Activated CD4-positive, alpha-beta T cell treated with anti-CD3 and anti-CD28 coated beads, Interleukin-2, amount 50 U/mL, for 48 hours (primary cell): Measurements from ENCODE around the gene CACNA1H.

ENCODE experiments used
- DNase-seq, 2 experiments: peaks; one replicate each; pipeline ENCODE4 v3.0.0-alpha.2; 2020

Gene CACNA1H

DNA sequence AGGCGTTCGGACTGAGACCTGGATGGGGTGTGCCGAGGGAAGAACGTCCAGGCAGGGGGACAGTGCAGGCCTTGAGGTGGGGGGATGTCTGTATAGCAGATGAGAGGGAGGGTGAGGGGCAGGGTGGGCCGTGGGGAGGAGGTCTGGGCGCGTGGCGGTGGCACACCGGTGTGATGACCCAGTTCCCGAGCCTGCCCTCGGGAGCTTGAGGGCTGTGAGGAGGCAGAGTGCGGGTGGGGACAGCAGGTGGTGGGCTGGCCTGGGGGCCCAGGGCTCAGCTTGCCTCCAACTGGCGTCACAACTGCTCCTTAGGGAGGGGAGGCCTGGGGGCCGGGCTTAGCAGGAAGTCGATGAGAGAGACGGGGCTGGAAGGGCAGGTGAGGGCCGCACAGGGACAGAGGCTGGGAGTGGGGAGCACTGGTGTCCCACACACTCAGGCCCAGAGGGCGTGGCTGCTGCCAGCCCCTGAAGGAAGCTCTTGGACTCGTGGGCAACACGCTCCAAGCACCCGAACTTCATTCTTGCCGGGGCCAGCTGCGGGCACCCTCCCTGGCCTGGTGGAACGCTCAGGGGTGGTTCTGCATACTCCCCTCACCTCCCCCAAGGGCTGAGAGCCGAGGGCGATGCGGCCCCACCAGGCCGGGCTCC is 6.5 kb downstream of the CACNA1H start:
- DNase-seq: no peak

DNA sequence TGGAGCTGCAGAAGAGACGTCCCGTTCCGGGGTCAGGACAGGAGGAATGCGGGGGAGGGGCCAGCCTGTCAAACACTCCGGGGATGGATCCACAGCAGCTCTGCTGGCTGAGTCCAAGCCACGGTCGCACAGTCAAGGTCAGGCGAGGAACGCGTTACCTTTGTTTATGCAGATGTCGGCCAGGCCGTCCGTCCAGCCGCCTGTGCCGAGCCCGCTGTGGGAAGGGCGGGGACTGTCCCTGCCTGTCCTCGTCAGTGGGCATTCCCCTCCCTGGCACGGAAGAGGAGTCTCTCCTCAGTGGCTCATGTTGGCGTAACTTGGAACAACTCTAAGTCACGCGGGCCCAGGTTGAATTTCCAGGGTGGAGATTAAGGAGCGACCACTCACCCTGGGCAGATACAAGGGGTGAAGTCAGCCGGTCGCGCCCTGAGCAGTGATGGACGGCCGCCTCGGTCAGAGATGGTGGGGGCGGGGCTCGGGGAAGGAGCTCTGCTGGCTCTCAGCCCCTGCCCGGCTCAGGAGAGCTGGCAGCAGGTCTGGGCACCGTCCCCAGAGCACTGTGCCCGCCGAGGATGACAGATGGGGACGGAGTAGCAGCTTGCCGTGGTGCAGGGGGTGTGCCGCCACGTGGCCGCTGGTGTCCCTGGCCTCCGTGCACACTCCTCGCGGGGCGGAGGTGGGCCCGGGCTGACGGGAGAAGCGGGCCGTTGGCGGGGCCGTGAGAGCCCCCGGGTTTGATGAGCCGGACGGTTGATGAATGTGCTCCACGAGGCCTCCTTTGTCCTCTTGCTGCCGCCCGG is 7.3 kb downstream of the CACNA1H start:
- DNase-seq: no peak

DNA sequence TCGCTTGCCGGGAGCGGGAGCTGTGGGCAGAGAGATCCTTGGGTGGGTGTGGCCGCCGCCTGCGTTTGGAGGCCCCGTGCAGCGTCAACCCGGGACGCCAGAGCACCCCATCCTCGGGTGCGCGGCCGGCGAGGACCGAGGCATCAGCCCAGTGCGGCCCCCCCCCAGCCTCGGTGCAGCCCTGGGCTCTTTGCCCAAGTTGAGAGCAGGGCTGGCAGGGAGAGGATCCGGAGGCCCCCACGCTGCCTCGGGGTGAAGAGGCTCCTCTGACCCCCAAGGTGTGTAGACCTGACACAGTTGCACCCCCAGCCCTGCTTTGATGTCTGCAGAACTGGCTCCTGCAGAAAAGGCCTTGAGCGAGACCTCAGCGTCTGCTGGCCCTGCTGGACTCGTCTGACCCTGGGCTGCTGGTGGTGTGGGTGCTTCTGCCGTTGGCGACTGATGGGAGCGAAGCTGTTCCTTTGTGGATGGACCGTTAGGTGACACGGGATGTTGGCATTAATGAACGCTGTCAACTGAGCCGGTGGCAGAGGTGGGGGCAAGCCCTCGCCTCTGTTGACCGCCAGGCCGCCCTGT is 8.0 kb downstream of the CACNA1H start:
- no peak for DNase-seq

DNA sequence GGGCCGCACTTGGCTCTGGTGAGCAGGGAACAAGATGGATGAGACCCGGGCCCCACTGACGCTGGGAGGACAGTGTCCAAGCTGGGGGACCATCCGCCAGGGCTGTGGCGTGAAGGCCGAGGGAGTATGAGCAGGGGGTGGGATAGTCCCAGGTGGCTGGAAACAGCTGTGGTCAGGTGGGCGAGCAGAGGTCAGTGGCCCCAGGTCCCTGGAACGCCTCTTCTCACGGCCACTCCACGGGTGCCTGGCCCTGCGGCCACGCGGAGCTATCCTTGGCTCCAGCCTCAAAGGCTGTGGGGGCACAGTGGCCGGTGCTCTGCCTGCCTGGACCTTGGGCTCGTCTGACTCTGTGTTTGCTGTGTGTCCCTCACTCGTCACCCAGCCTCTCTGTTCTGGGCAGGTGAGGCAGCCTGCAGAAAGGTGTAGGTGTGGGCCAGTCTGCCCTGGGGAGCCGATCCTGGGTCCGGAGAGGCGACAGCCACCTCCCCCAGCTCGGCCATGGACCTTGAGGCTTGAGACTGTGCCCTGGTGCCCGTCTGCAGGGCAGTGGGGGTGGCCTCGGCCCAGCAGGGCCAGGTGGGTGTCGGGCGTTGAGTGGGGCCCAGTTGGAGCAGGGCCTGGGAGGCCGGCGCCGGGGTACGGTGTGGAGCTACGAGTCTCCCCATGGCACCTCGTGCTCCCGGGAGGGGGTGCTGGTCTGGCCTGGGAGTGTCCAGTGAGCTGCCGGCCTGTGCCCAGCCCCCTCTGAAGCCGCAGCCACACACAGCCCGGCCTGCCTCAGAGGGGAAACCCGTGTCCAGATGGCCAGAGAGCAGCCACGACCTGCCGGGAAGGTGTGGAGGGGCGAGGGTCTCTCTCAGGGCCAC is 10.0 kb downstream of the CACNA1H start:
- no peak for DNase-seq

DNA sequence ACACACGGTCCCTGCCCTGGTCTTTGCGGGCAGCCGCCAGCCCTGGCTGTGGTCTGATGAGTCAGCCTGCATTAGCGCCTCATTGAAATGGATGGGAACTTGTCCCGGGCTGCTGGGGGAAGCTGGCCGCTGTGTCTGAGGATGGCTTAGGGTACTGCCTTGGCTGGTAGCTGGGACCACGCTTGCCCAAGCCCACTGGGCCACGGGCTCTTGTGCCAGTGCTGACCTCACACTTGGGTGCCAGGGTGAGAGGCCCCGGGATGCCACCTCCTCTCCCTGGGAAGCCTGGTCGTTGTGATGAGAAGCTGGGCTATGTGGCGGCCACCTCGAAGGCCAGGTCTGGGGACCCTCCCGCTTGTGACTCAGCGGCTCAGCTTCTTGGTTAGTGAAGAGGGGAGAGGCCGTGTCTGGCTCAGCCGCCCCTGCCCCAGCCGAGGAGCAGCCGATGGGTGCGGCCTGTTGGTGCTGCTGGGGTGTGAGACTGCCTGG is 10.7 kb downstream of the CACNA1H start:
- no peak for DNase-seq

DNA sequence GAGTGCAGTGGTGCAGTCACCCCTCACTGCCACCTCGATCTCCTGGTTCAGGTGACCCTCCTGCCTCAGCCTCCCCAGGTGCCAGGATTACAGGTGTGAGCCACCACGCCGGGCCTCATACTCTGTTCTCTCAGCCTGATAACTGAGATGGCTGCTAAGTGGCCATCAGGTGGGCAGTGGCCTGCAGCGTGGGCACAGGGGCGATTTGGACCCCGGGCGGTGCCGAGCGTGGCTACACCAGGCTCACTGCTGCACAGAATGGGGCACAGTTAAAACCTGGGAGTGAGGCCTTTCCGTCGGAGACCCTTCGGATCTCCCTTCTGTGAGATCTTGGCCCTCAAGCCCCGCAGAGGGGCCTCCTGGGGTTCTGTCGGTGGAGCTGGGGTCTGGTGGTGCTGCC is 11.5 kb downstream of the CACNA1H start:
- no peak for DNase-seq

DNA sequence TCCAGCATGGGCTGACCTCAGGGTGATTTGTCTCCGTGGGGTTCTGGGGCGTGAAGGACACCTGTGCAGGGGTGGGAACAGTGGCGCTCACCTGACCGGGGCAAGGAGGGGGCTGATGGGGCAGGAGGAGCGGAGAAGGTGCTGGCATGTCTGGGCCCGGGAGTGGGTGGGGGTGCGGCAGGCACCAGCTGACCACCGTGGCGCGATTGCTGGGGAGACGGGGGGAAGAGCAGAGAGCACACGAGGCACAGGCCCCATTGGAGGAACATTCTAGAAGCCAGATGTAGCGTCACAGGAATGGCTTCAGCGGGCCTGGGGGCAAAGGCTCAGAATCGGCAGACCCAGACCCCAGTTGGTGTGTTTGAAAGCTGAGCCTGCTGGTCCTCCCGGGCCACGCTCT is 12.1 kb downstream of the CACNA1H start:
- DNase-seq: no peak

DNA sequence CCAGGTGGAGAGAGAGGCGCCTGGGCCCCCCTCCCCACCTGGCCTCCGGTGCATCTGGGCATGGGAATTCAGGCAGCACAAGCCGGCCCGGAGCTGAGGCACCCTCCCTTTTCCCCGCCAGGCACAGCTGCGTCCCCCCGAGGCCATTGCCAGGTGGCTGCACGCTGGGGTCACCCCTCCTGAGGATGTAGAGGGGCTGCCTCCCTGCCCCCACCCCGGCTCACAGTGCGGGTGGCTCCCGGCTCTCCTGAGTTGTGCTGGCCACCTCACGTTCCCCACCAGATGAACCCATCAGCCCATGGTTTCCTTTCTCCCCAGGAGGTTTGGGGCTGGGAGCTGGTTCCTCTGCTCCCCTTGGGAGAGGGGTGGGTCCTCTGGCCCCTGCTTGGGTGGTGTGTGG is 12.6 kb downstream of the CACNA1H start:
- DNase-seq: no peak

DNA sequence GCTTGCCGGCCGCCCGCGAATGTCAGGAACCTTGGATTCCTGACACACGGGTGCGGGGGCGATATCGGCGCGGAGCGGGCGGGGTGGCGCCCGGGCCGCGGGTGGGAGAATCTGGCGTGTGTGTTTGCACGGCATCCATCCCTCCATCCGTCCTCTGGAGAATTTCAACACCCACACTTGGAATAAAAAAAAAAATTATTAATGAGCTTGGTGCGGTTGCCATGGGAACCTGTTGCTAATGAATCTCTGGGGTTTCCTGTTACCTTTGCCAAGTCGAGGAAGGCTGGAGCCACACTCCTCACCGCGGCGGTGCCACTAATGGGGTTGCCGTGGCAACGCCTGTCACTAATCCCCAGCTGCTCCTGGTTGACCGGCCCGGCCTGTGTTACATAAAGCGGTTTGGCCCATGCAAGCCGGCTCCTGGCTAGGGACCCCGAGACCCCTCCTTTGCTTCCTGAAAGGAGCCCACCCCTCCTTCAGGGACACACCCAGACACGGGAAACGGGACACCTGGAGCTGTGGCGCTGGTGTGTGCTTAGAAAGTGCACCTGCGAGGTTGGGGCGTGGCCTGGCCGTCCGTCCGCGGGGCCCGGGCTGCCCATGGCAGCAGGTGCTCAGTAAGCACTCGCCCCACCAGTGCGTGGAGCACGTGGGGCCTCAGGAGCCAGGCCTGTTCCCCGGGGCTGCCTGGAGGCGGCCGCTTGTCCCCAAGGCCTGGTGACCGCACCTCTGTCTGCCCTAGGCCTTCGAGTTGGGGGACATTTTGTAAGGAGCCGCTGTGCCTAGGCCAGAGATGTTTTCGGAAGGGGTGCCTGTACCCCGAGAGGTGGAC is 14.6 kb downstream of the CACNA1H start:
- DNase-seq: no peak

DNA sequence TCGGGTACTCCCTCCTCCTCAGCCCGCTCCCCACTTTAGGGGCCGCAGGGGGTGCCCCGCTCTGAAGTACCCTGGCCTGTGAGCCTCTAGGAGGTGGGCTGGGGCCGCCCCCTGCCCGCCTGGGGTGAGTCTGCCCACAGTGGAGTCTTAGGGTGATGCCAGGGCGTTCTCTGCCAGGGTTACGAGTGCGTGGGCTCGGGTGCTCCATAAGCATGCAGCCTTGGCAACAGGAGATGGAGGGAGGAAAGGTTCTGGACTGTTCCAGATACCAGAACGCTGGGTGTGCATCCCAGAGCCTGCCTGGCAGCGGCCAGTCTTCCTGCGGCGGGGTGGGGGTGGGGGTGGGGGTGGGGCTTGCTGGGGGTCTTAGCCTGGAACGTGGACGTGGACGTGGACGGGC is 15.9 kb downstream of the CACNA1H start:
- DNase-seq: no peak

DNA sequence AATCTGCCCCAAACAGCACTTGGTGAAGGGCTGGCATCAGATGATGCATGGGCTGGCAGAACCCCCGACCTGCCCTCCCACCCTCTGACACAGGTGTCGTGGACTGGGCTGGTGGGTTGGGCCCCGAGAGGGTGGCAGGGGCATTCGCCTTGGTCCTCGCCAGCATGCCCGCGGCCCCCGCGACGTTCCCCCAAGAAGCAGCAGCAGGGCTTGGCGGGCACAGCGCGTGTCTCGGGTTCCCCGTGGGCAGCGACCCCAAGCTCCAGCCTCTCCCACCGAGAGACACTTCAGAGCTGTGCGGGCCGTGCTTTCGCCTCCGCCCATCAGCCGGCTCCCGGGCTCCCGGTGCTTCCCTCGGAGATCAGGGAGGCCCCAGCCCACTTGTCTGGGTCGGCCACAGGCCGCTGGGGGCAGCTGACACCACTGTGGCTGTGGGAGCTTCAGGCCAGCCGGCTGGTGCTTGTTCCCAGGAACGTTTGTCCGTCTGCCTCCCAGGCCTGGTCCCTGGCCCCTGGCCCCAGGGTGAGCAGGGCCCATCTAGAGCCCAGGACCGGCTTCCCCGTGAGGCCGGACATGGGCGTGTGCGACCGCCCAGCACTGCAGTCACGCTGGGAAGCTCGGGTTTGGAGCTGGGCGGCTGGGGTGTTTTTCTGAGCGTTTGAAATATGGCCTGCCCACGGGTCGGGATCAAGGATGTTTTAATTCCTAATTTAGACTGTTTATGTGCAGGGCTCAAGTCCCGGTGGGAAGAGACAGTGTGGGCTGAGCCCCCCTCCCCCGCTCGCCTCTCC is 16.6 kb downstream of the CACNA1H start:
- no peak for DNase-seq

DNA sequence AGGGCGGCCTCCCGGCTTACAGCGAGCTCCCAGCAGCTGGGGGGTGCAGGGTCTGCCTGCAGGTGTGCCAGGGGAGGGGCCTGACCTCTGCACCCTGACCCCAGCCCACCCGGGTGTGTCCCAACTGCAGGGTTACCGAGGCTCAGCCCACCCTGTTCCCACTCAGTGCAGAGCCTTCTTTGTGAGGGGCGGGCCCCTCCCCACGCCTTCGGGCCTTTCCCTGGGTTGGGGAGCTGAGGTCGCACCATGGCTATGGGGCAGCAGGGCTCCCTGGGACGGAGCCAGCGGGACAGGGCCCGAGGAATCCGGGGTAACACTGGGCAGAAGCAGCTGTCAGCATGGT is 17.1 kb downstream of the CACNA1H start:
- no peak for DNase-seq

DNA sequence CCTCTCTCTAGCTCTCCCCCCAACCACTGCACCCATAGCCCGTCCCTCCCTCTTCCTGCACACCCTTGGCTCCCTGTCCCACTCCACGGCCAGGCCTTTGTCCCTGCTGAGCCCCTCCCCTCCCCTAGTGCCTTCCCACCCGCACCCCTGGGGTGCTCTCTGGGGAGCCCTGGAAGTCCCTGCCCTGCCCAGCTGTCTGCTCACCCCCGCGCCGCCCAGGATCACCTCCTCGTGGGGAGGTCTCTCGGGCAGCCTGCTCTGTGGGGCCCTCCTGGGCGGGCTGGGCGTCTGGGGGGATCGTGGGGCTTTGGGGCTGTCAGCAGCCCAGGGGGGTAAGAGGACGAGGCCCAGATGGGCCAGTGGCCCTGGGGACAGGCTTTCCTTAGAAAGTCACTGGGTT is 18.1 kb downstream of the CACNA1H start:
- no peak for DNase-seq

DNA sequence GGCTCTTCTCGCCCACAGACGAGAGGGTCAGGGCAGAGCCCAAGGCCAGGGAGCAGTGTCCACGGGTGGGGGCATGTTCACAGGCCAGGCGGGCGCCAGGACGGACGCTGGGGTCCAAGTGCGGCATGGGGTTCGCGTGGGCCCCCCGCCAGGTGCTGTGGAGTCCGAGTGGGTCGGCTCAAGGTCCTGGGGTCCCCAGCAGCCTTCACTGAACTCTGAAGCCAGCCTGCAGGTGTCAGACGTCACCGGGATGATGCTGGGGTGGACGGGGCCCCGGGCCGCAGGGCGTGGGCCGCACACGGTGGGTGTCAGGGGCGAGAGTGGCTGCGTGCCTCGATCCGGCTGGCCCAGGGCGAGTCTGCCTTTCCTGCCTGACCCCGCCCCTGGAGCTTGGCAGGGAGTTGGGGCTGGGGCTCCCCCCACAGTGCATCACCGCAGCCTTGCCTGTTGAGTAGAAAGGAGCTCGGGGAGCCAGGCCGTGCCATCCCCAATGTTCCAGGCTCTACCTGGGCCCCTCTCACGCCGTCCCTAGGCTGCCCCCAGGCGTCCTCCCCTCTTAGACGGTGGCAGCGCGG is 19.0 kb downstream of the CACNA1H start:
- no peak for DNase-seq

DNA sequence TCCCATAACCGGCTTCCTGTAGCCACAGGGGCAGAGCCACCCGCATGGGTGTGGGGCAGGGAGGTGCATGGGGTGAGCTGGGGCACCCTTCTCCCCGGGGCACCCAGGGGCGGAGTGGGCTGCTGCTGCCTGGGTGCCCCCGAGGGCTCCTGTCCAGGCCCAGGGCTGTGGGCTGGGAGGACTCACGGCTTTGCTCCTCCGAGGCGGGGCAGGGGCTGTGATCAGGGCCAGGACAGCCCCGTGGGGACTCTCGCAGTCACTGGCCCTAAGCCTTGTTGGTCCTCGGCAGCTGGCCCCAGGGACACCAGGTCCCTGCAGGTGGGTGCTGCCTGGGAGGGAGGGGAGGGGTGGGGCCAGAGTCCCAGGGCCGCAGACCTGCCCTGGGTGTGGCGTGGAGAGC is 19.7 kb downstream of the CACNA1H start:
- no peak for DNase-seq

DNA sequence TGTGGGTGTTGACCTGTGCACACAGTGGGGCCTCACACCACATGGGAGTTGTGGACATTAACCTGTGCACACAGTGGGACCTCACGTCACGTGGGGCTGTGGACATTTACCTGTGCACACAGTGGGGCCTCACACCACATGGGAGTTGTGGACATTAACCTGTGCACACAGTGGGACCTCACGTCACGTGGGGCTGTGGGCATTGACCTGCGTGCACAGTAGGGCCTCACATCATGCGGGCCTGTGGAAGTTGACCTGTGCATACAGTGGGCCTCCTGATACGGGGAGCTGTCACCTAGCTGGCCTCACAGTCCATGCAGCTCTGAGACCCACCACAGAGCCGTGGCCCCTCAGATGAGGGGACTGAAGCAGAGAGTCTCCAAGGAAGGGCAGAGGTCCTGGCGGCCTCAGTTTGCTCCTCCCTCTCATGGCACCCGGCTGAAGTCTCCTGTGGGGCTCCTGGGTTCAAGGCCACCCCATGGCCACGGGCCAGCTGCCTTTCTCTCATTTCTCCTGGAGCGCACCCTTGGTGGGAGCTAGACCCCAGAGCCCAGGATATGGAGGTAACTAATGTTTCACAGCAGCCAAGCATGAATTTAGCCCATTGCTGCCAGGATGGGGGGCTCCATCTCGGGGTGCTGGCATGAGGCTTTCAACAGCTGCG is 21.0 kb downstream of the CACNA1H start:
- no peak for DNase-seq

DNA sequence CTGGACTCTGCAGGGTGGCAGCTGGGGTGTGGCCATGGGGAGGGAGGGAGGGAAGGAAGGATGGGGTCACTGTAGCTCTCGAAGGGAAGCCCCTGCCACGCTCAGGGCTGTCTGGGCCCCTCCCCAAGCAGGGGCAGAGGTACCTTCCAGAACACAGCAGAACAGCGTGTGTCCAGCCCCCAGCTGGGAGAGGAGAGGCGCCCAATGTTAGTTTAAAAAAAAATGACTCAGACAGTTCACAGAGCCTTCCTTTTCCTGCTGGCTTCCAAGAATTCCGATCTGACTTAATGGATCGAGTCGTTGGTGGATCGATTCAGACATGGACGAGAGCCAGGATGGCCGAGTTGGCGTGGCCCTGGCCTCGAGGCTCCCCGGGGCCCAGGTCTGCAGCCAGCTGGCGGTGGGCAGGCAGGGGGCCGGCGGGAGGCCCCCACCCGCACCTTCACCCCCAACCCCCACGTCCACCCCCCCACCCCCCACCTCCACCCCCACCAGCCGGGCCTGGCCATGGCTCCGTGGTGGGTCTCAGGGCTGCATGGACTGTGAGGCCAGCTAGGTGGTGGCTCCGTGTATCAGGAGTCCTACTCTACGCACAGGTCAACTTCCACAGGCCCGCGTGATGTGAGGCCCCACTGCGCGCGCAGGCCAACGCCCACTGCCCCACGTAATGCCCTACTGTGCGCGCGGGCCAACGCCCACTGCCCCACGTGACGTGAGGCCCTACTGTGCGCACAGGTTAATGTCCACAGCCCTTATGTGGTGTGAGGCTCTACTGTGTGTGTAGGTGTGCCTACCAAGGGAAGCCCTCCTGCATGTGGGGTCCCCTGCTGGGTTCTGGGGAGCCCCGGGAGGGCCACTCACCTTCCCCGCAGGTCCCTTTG is 21.8 kb downstream of the CACNA1H start:
- DNase-seq: no peak

DNA sequence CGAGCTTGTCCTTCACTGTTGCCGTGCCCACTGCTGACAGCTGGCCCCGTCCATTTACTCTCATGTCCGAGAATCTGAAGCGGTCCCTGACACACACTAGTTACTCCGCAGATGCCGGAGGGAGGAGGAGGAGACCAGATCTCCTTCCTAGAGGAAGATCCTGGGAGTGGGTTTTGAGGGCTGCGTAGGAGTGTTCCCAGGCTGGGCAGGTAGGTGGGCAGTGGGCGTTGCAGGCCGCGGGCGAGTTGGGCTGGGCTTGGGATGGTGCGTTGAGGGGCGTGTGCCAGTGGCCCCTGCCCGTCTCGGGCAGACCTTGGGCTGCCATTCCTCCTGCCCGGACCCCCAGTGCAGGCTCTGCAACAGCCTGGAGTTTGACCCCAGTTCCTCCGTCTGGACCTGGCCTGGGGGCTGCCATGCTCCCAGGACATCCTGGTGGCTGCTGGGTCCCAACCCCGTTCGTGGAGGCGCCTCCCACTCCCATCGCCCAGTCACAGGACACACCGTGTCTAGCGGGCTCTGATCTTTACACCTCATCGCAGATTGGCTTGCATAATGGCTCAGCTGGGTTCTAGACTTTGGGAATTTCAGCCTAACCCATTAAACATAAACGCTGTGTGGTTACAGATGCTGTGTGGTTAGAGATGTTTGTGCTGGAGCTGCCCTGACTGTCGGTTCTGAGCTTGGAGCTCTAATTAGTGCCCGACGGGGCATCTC is 22.8 kb downstream of the CACNA1H start:
- DNase-seq: no peak
